Measurements from ENCODE around the gene CACNG6. TPM values are rescaled to one million over a fixed set of nuclear protein-coding genes. Genes with fewer than 3 reads are reported as not detected.

Gene CACNG6
- total and polyA plus RNA-seq, 2 donors (not counting 3 experiments of a cell fraction or from before 2014, with no cell fraction given), result 5.0 to 5.4 TPM

GRCh38 chr19:54023191-54023590 is 31.8 kb downstream of the CACNG6 start:
- FAIRE-seq, result no peak
- no peaks in the 10 kb centered on the region for H3K36me3 ChIP-seq (ENCODE audit: control insufficient read depth in 2 of 2, extremely low read depth in 1 of 2, insufficient read depth in 2 of 2, low read length in 2 of 2)
- peaks cover 20% of the 10 kb centered on the region for H3K4me1 ChIP-seq (ENCODE audit: control insufficient read depth, extremely low read depth, insufficient read depth, low read length)
- no peak for DNase-seq (ENCODE audit: low read depth, low spot score)
- dilution Hi-C loops (cut with MboI; ENCODE audit: extremely low pct_ligation_motif_present, low sequenced_read_pairs) (no loop called here), intact Hi-C loops (cut with micrococcal nuclease) (no loop called here)
- no peaks in the 10 kb centered on the region for H3K9me1 ChIP-seq (replicated peaks; ENCODE audit: control insufficient read depth, extremely low read depth, insufficient read depth, low read length)
- no peak overlapping the region for H3K4me3 ChIP-seq (replicated peaks in 1 of 3; ENCODE audit: insufficient read depth in 1 of 3, low read depth in 1 of 3, low read length in 3 of 3)
- no TSS peak for BruUV-seq (replicated peaks)
- no peak overlapping the region for H3K4me2 ChIP-seq (ENCODE audit: insufficient read depth, low read length)
- H3K9me3 ChIP-seq (replicated peaks; ENCODE audit: control insufficient read depth, insufficient read depth, low read length), result no peaks in the 10 kb centered on the region
- no peak overlapping the region for H2AFZ ChIP-seq (ENCODE audit: low read depth, low read length)
- H3K27ac ChIP-seq (ENCODE audit: insufficient read depth, low read depth, low read length), result peak overlapping the region; percentile 25
- H4K20me1 ChIP-seq (replicated peaks; ENCODE audit: control insufficient read depth, extremely low read depth, insufficient read depth, low read length), result no peaks in the 10 kb centered on the region
- ChIA-PET CTCF (interaction anchor here (0.9 to 9.2 kb wide), 43 partner anchors 8 to 243 kb away, joined by 3 to 216 read pairs (median 7); partner anchors contain the start of genes CACNG6, MYADM, PRKCG and PRPF31), POLR2A (no interaction called here)
- H3K27me3 ChIP-seq (ENCODE audit: control insufficient read depth in 2 of 2, insufficient read depth in 2 of 2, low read length in 2 of 2), result no peaks in the 10 kb centered on the region
- H3K9ac ChIP-seq (replicated peaks; ENCODE audit: extremely low read depth, insufficient read depth, low read length), result no peak overlapping the region
- TF ChIP-seq FOS (IDR thresholded peaks at IDR 0.05; ENCODE audit: borderline replicate concordance, insufficient read depth, low read length) (no peak), GATA2 (IDR thresholded peaks at IDR 0.05; ENCODE audit: insufficient read depth, insufficient read length, low read depth, low read length) (no peak), POLR2A (IDR thresholded peaks at IDR 0.05; ENCODE audit: low read depth, low read length) (no peak), POLR2AphosphoS5 (IDR thresholded peaks at IDR 0.05; ENCODE audit: insufficient read depth, low read depth, low read length) (no peak), EZH2 (IDR thresholded peaks at IDR 0.05; ENCODE audit: borderline replicate concordance, low read depth, low read length, severe bottlenecking) (no peak), MYC (IDR thresholded peaks at IDR 0.05; ENCODE audit: low read depth, low read length) (no peak), CTCF (IDR thresholded peaks at IDR 0.05; ENCODE audit: extremely low read depth in 1 of 2, insufficient read depth in 1 of 2, low read depth in 1 of 2, low read length in 2 of 2) (no peak), MAX (IDR thresholded peaks at IDR 0.05; ENCODE audit: insufficient read depth, insufficient read length) (no peak), JUN (IDR thresholded peaks at IDR 0.05; ENCODE audit: borderline replicate concordance, insufficient read depth, insufficient read length, low read depth) (no peak)
- no peaks in the 10 kb centered on the region for H3K79me2 ChIP-seq (ENCODE audit: control insufficient read depth, insufficient read depth, low read length)

Measured in endothelial cell of umbilical vein (primary cell).